Effector memory CD8-positive, alpha-beta T cell (primary cell): ENCODE data around the gene TEX51.

ENCODE experiments used
- ATAC-seq: fragments of 150-1000 bp; cut with Tn5 transposase; replicated peaks from 2 replicates; pipeline ENCODE4 v1.10.0; 2021; ENCODE audit warnings: mild to moderate bottlenecking, moderate library complexity
- DNase-seq, 3 experiments: peaks; one replicate each; pipeline ENCODE4 v3.0.0; 2021
- H3K27ac Mint-ChIP-seq, 2 donors: one replicate each; pipeline ENCODE4 v1.8.0; 2022; ENCODE audit warnings: mild to moderate bottlenecking in 2 of 2, mixed read lengths in 2 of 2, moderate library complexity in 2 of 2
- H3K27me3 Mint-ChIP-seq, 2 donors: one replicate each; pipeline ENCODE4 v1.8.0; 2022; ENCODE audit warnings: mixed read lengths in 2 of 2
- H3K36me3 Mint-ChIP-seq: one replicate; pipeline ENCODE4 v1.8.0; 2022; ENCODE audit warnings: mild to moderate bottlenecking, moderate library complexity, mixed read lengths; ENCODE audit not compliant: insufficient read depth
- H3K4me1 Mint-ChIP-seq, 2 donors: one replicate each; pipeline ENCODE4 v1.8.0; 2022; ENCODE audit warnings: low read depth in 2 of 2, mixed read lengths in 2 of 2
- H3K4me3 Mint-ChIP-seq, 2 donors: one replicate each; pipeline ENCODE4 v1.8.0; 2022; ENCODE audit warnings: mild to moderate bottlenecking in 2 of 2, mixed read lengths in 2 of 2, moderate library complexity in 2 of 2
- H3K9me3 Mint-ChIP-seq, 2 donors: one replicate each; pipeline ENCODE4 v1.8.0; 2022; ENCODE audit warnings: mixed read lengths in 2 of 2

The TEX51 gene

GRCh38 chr2:126860385-126860784 lies 38.3 kb upstream of the TEX51 start:
- Mint-ChIP-seq H3K27me3 (peaks cover 33 to 72% of the 10 kb centered on the region in 2 donors), H3K27ac (no peak overlapping the region), H3K4me3 (no peak overlapping the region), H3K4me1 (no peaks in the 10 kb centered on the region), H3K9me3 (no peaks in the 10 kb centered on the region), H3K36me3 (no peaks in the 10 kb centered on the region)
- DNase-seq (no peak), ATAC-seq (no peak)

- ATAC-seq (no peak), DNase-seq (no peak)
- Mint-ChIP-seq H3K9me3 (no peaks in the 10 kb centered on the region), H3K27me3 (peaks cover 44 to 66% of the 10 kb centered on the region in 2 donors), H3K27ac (no peak overlapping the region), H3K4me3 (no peak overlapping the region), H3K4me1 (no peaks in the 10 kb centered on the region), H3K36me3 (no peaks in the 10 kb centered on the region)
These were observed 36.0 kb upstream of the TEX51 start for GRCh38 chr2:126862730-126863129.

GRCh38 chr2:126863336-126864015 lies 35.2 kb upstream of the TEX51 start:
- Mint-ChIP-seq H3K27me3 (peaks cover 44 to 58% of the 10 kb centered on the region in 2 donors), H3K4me3 (no peak overlapping the region), H3K9me3 (no peaks in the 10 kb centered on the region), H3K27ac (no peak overlapping the region), H3K4me1 (no peaks in the 10 kb centered on the region), H3K36me3 (no peaks in the 10 kb centered on the region)
- DNase-seq (no peak), ATAC-seq (no peak)

- H3K27me3 Mint-ChIP-seq = peaks cover 32 to 44% of the 10 kb centered on the region in 2 donors
- DNase-seq (no peak), ATAC-seq (no peak)
- no peaks in the 10 kb centered on the region for H3K4me1 Mint-ChIP-seq
- no peaks in the 10 kb centered on the region for H3K9me3 Mint-ChIP-seq
- no peaks in the 10 kb centered on the region for H3K36me3 Mint-ChIP-seq
- no peak overlapping the region for H3K27ac Mint-ChIP-seq
- H3K4me3 Mint-ChIP-seq = no peak overlapping the region
These were observed 33.8 kb upstream of the TEX51 start for GRCh38 chr2:126864861-126865260.

- H3K36me3 Mint-ChIP-seq = no peaks in the 10 kb centered on the region
- H3K27me3 Mint-ChIP-seq = peaks cover 26 to 35% of the 10 kb centered on the region in 2 donors
- no peaks in the 10 kb centered on the region for H3K9me3 Mint-ChIP-seq
These were observed 32.2 kb upstream of the TEX51 start for GRCh38 chr2:126866451-126866850.

GRCh38 chr2:126874961-126875360 lies 23.7 kb upstream of the TEX51 start:
- Mint-ChIP-seq H3K27me3 (no peaks in the 10 kb centered on the region), H3K4me3 (no peak overlapping the region), H3K9me3 (peaks cover 9 to 12% of the 10 kb centered on the region in 2 donors), H3K27ac (no peak overlapping the region), H3K36me3 (no peaks in the 10 kb centered on the region), H3K4me1 (no peaks in the 10 kb centered on the region)
- ATAC-seq (no peak), DNase-seq (no peak)

More at GRCh38 chr2:126866451-126866850, 32.2 kb upstream of the TEX51 start:
- no peak for ATAC-seq
- Mint-ChIP-seq H3K4me3 (no peak overlapping the region), H3K27ac (no peak overlapping the region), H3K4me1 (no peaks in the 10 kb centered on the region)
- no peak for DNase-seq

GRCh38 chr2:126876631-126877030 lies 22.1 kb upstream of the TEX51 start:
- Mint-ChIP-seq H3K27me3 (no peaks in the 10 kb centered on the region), H3K27ac (no peak overlapping the region), H3K4me3 (no peak overlapping the region), H3K36me3 (no peaks in the 10 kb centered on the region), H3K9me3 (peaks cover 9 to 12% of the 10 kb centered on the region in 2 donors), H3K4me1 (no peaks in the 10 kb centered on the region)
- DNase-seq = no peak
- no peak for ATAC-seq

- Mint-ChIP-seq H3K4me1 (no peaks in the 10 kb centered on the region), H3K27ac (no peak overlapping the region), H3K9me3 (peaks cover 9 to 12% of the 10 kb centered on the region in 2 donors), H3K27me3 (no peaks in the 10 kb centered on the region), H3K4me3 (no peak overlapping the region), H3K36me3 (no peaks in the 10 kb centered on the region)
- no peak for ATAC-seq
- no peak for DNase-seq
These were observed 21.6 kb upstream of the TEX51 start for GRCh38 chr2:126877041-126877440.

- peaks cover 9 to 12% of the 10 kb centered on the region in 2 donors for H3K9me3 Mint-ChIP-seq
- H3K36me3 Mint-ChIP-seq = no peaks in the 10 kb centered on the region
- ATAC-seq = no peak
- no peak for DNase-seq
- H3K27ac Mint-ChIP-seq = no peak overlapping the region
- H3K4me3 Mint-ChIP-seq = no peak overlapping the region
- H3K4me1 Mint-ChIP-seq = no peaks in the 10 kb centered on the region
- H3K27me3 Mint-ChIP-seq = no peaks in the 10 kb centered on the region
These were observed 20.7 kb upstream of the TEX51 start for GRCh38 chr2:126877861-126878565.

- Mint-ChIP-seq H3K36me3 (no peaks in the 10 kb centered on the region), H3K4me1 (no peaks in the 10 kb centered on the region), H3K27me3 (no peaks in the 10 kb centered on the region), H3K27ac (no peak overlapping the region), H3K4me3 (no peak overlapping the region), H3K9me3 (peaks cover 9 to 12% of the 10 kb centered on the region in 2 donors)
- no peak for DNase-seq
- ATAC-seq = no peak
These were observed 20.1 kb upstream of the TEX51 start for GRCh38 chr2:126878601-126879000.

GRCh38 chr2:126879348-126880298 lies 19.1 kb upstream of the TEX51 start:
- Mint-ChIP-seq H3K4me3 (no peak overlapping the region), H3K27ac (no peak overlapping the region)

GRCh38 chr2:126880324-126880723 lies 18.4 kb upstream of the TEX51 start:
- ATAC-seq = no peak
- Mint-ChIP-seq H3K4me3 (no peak overlapping the region), H3K27me3 (peaks cover 0 to 5% of the 10 kb centered on the region in 2 donors), H3K9me3 (peaks cover 4 to 5% of the 10 kb centered on the region in 2 donors), H3K36me3 (no peaks in the 10 kb centered on the region), H3K27ac (no peak overlapping the region), H3K4me1 (no peaks in the 10 kb centered on the region)
- no peak for DNase-seq

More at GRCh38 chr2:126879348-126880298, 19.1 kb upstream of the TEX51 start:
- ATAC-seq = no peak
- no peak for DNase-seq
- peaks cover 9 to 12% of the 10 kb centered on the region in 2 donors for H3K9me3 Mint-ChIP-seq
- no peaks in the 10 kb centered on the region for H3K36me3 Mint-ChIP-seq
- H3K27me3 Mint-ChIP-seq = no peaks in the 10 kb centered on the region
- H3K4me1 Mint-ChIP-seq = no peaks in the 10 kb centered on the region

- H3K27me3 Mint-ChIP-seq = peaks cover 0 to 8% of the 10 kb centered on the region in 2 donors
- no peak overlapping the region for H3K27ac Mint-ChIP-seq
- no peak overlapping the region for H3K4me3 Mint-ChIP-seq
- no peak for DNase-seq
- no peak for ATAC-seq
- H3K4me1 Mint-ChIP-seq = no peaks in the 10 kb centered on the region
- H3K36me3 Mint-ChIP-seq = no peaks in the 10 kb centered on the region
- H3K9me3 Mint-ChIP-seq = peaks cover 0 to under 1% of the 10 kb centered on the region in 2 donors
These were observed 17.9 kb upstream of the TEX51 start for GRCh38 chr2:126880817-126881216.
